IMR-90 (cell line): ENCODE results near the gene CTPS1. TPM values are rescaled to one million over a fixed set of nuclear protein-coding genes. Genes with fewer than 3 reads are reported as not detected.

ENCODE experiments used
- ATAC-seq: fragments of 200-7000 bp; cut with Tn5 transposase; 2 replicates; pipeline ENCODE4 v1.9.1; 2020; ENCODE audit warnings: low read depth, mild to moderate bottlenecking, moderate library complexity
- BruUV-seq: library from RNA; stranded (reverse); fragments of 400-500 nt; replicated peaks from 2 replicates; lab custom pipeline; 2021; lab: Mats Ljungman, UMichigan
- CTCF ChIA-PET: fragments of 300-600 bp; formaldehyde crosslinking; extraction: SDS; loops from one replicate; lab custom pipeline; 2021; ENCODE audit warnings: antibody characterized with exemption; lab: Yijun Ruan, JAX
- POLR2A ChIA-PET: fragments of 300-600 bp; sonication (Branson Sonifier 250); formaldehyde crosslinking; loops from one replicate; lab custom pipeline; 2022; ENCODE audit warnings: antibody characterized with exemption; ENCODE audit not compliant: unreplicated experiment; lab: Charles Lee
- DNase-seq: peaks from one replicate; pipeline ENCODE4 v3.0.0; 2013
- H2AFZ ChIP-seq: replicated peaks from 2 replicates; pipeline ENCODE3; 2013; ENCODE audit warnings: low read length, mild to moderate bottlenecking; ENCODE audit not compliant: poor library complexity
- H2AK5ac ChIP-seq: 2 replicates; pipeline ENCODE4 v1.6.1; 2013; ENCODE audit warnings: low read depth, low read length, inconsistent platforms
- H2AK9ac ChIP-seq: replicated peaks from 2 replicates; pipeline ENCODE3; 2013; ENCODE audit warnings: mild to moderate bottlenecking, low read depth, low read length, moderate library complexity; ENCODE audit not compliant: poor library complexity
- H2BK120ac ChIP-seq: 2 replicates; pipeline ENCODE4 v1.6.1; 2013; ENCODE audit warnings: low read depth, low read length, inconsistent platforms
- H2BK15ac ChIP-seq: 3 replicates; pipeline ENCODE4 v1.6.1; 2013; ENCODE audit warnings: low read depth, low read length, inconsistent platforms
- H2BK20ac ChIP-seq: 2 replicates; pipeline ENCODE4 v1.6.1; 2013; ENCODE audit warnings: low read depth, mild to moderate bottlenecking, inconsistent platforms, low read length, moderate library complexity
- H2BK5ac ChIP-seq: 2 replicates; pipeline ENCODE4 v1.6.1; 2013; ENCODE audit warnings: mild to moderate bottlenecking, low read depth, low read length, inconsistent platforms; ENCODE audit not compliant: poor library complexity, severe bottlenecking
- H3K14ac ChIP-seq: replicated peaks from 2 replicates; pipeline ENCODE4 v1.6.1; 2013; ENCODE audit warnings: low read depth, low read length, inconsistent platforms
- H3K18ac ChIP-seq: 2 replicates; pipeline ENCODE4 v1.6.1; 2013; ENCODE audit warnings: low read depth, low read length, control low read depth
- H3K23ac ChIP-seq: 2 replicates; pipeline ENCODE4 v1.6.1; 2013; ENCODE audit warnings: low read depth, low read length, inconsistent platforms
- H3K27ac ChIP-seq: 2 replicates; pipeline ENCODE4 v1.5.1; 2013; ENCODE audit warnings: mild to moderate bottlenecking, control low read depth, low read length; ENCODE audit not compliant: insufficient read depth
- H3K27me3 ChIP-seq: 2 replicates; pipeline ENCODE4 v1.6.1; 2013; ENCODE audit warnings: low read length; ENCODE audit not compliant: control insufficient read depth, insufficient read depth
- H3K36me3 ChIP-seq: 2 replicates; pipeline ENCODE4 v1.6.1; 2013; ENCODE audit warnings: low read length, mixed read lengths; ENCODE audit not compliant: control insufficient read depth, insufficient read depth
- H3K4ac ChIP-seq: 2 replicates; pipeline ENCODE4 v1.6.1; 2013; ENCODE audit warnings: low read depth, low read length, inconsistent platforms
- H3K4me1 ChIP-seq: 2 replicates; pipeline ENCODE4 v1.6.1; 2013; ENCODE audit warnings: low read length, mixed read lengths; ENCODE audit not compliant: control insufficient read depth, insufficient read depth
- H3K4me2 ChIP-seq: 2 replicates; pipeline ENCODE4 v1.6.1; 2013; ENCODE audit warnings: low read depth, mild to moderate bottlenecking, control low read depth, low read length, moderate library complexity
- H3K4me3 ChIP-seq: 2 replicates; pipeline ENCODE4 v1.5.1; 2013; ENCODE audit warnings: low read depth, mild to moderate bottlenecking, control low read depth, low read length, moderate library complexity; ENCODE audit not compliant: insufficient read depth
- H3K56ac ChIP-seq: 2 replicates; pipeline ENCODE4 v1.6.1; 2013; ENCODE audit warnings: low read length, inconsistent platforms; ENCODE audit not compliant: insufficient read depth; ENCODE audit errors: extremely low read depth
- H3K79me1 ChIP-seq, 2 experiments: 2 replicates each; pipeline ENCODE4 v1.6.1; 2013; ENCODE audit warnings: low read length in 2 of 2, inconsistent platforms in 1 of 2, low read depth in 1 of 2
- H3K9ac ChIP-seq: 2 replicates; pipeline ENCODE4 v1.6.1; 2013; ENCODE audit warnings: low read depth, low read length, control low read depth
- H3K9me1 ChIP-seq: 2 replicates; pipeline ENCODE4 v1.6.1; 2013; ENCODE audit warnings: low read length, inconsistent platforms; ENCODE audit not compliant: insufficient read depth
- H3K9me3 ChIP-seq: 2 replicates; pipeline ENCODE4 v1.6.1; 2013; ENCODE audit warnings: low read length; ENCODE audit not compliant: control insufficient read depth, insufficient read depth
- H4K20me1 ChIP-seq: 2 replicates; pipeline ENCODE4 v1.6.1; 2013; ENCODE audit warnings: low read length, inconsistent platforms; ENCODE audit not compliant: insufficient read depth
- H4K5ac ChIP-seq: 2 replicates; pipeline ENCODE4 v1.6.1; 2013; ENCODE audit warnings: mild to moderate bottlenecking, low read depth, low read length, control low read depth
- H4K8ac ChIP-seq, 2 experiments: 2 replicates each; pipeline ENCODE4 v1.6.1; 2013; ENCODE audit warnings: low read depth in 2 of 2, low read length in 2 of 2, control low read depth in 1 of 2, inconsistent platforms in 1 of 2
- H4K91ac ChIP-seq: 2 replicates; pipeline ENCODE4 v1.6.1; 2013; ENCODE audit warnings: low read depth, low read length, inconsistent platforms; ENCODE audit not compliant: insufficient read depth
- BHLHE40 ChIP-seq: fragments of 150-350 bp; IDR thresholded peaks from 2 replicates; pipeline ENCODE4 v1.6.1; 2016; ENCODE audit warnings: mild to moderate bottlenecking, low read depth, low read length
- CEBPB ChIP-seq: IDR thresholded peaks from 2 replicates; pipeline ENCODE4 v1.6.1; 2012; ENCODE audit warnings: low read depth, low read length, improper control_type of control experiment
- FOS ChIP-seq: fragments of 150-350 bp; IDR thresholded peaks from 2 replicates; pipeline ENCODE4 v1.6.1; 2016; ENCODE audit warnings: low read depth, low read length
- MAFK ChIP-seq: IDR thresholded peaks from 2 replicates; pipeline ENCODE4 v1.6.1; 2012; ENCODE audit warnings: low read depth, low read length, improper control_type of control experiment
- MAZ ChIP-seq: IDR thresholded peaks from 2 replicates; pipeline ENCODE4 v1.6.1; 2012; ENCODE audit warnings: low read depth, mild to moderate bottlenecking, low read length, improper control_type of control experiment, moderate library complexity, borderline replicate concordance
- MXI1 ChIP-seq: IDR thresholded peaks from 2 replicates; pipeline ENCODE4 v1.6.1; 2012; ENCODE audit warnings: low read depth, mild to moderate bottlenecking, low read length, moderate library complexity, borderline replicate concordance
- NFE2L2 ChIP-seq: fragments of 150-350 bp; IDR thresholded peaks from 2 replicates; pipeline ENCODE4 v1.6.1; 2016; ENCODE audit warnings: low read depth, mild to moderate bottlenecking, low read length
- RAD21 ChIP-seq: IDR thresholded peaks from 2 replicates; pipeline ENCODE4 v1.6.1; 2012; ENCODE audit warnings: low read length, improper control_type of control experiment
- RFX5 ChIP-seq: IDR thresholded peaks from 2 replicates; pipeline ENCODE4 v1.8.0; 2012; ENCODE audit warnings: low read depth, mild to moderate bottlenecking, low read length, moderate library complexity
- SMC3 ChIP-seq: fragments of 150-350 bp; IDR thresholded peaks from 2 replicates; pipeline ENCODE4 v1.6.1; 2016; ENCODE audit warnings: low read depth, mild to moderate bottlenecking, antibody characterized with exemption, low read length, moderate library complexity
- WGBS, 2 experiments: methylation state at CpG; one replicate each; pipeline versions ENCODE4 v1.1.5 to v1.1.7; 2013; ENCODE audit warnings: missing lambda C conversion rate in 2 of 2; ENCODE audit not compliant: insufficient read length in 1 of 2; ENCODE audit errors: extremely low coverage in 2 of 2; 5-methylcytosine and 5-hydroxymethylcytosine counted together
- dilution Hi-C: fragments of 300-500 bp; cut with HindIII; formaldehyde crosslinking; loops from one replicate; pipeline ENCODE4 v1.14.3; 2018; ENCODE audit warnings: low sequenced_read_pairs; ENCODE audit not compliant: unreplicated experiment
- in situ Hi-C: fragments of 300-500 bp; cut with MboI; formaldehyde crosslinking; loops from 3 replicates; pipeline ENCODE4 v1.14.3; 2019; ENCODE audit warnings: low sequenced_read_pairs, inconsistent platforms, mixed read lengths
- intact Hi-C: fragments of 100-400 bp; cut with micrococcal nuclease; formaldehyde crosslinking; loops from 2 replicates; pipeline ENCODE4 v1.10.0; 2022
- polyA plus RNA-seq, 3 experiments: library from polyadenylated mRNA; depleted of rRNA; stranded (reverse); fragments of >200 nt; gene quantifications; 2 replicates each; pipeline ENCODE4 v1.2.3, GENCODE V29; 2012; ENCODE audit warnings: low replicate concordance in 1 of 3
- total RNA-seq: library from RNA; depleted of rRNA; stranded (reverse); fragments of >200 nt; gene quantifications from 2 replicates; pipeline ENCODE4 v1.2.3, GENCODE V29; 2012
- TF ChIP-seq, protein P1 (sequence below): conservative IDR thresholded peaks from 2 replicates; pipeline ENCODE4 v1.5.1; 2012; ENCODE audit warnings: mild to moderate bottlenecking, low read depth, low read length, improper control_type of control experiment
- TF ChIP-seq, protein P2 (sequence below): fragments of 150-350 bp; IDR thresholded peaks from 2 replicates; pipeline ENCODE4 v1.6.1; 2017; ENCODE audit warnings: mild to moderate bottlenecking, antibody characterized with exemption, low read length, low read depth
- TF ChIP-seq, protein P3 (sequence below): fragments of 150-350 bp; IDR thresholded peaks from 2 replicates; pipeline ENCODE4 v1.6.1; 2016; ENCODE audit warnings: low read depth, mild to moderate bottlenecking, low read length, moderate library complexity, borderline replicate concordance

The CTPS1 gene
- total and polyA plus RNA-seq, 2 of the 4 experiments (the other 2 are of a cell fraction) = 40.4 to 41.0 TPM

DNA sequence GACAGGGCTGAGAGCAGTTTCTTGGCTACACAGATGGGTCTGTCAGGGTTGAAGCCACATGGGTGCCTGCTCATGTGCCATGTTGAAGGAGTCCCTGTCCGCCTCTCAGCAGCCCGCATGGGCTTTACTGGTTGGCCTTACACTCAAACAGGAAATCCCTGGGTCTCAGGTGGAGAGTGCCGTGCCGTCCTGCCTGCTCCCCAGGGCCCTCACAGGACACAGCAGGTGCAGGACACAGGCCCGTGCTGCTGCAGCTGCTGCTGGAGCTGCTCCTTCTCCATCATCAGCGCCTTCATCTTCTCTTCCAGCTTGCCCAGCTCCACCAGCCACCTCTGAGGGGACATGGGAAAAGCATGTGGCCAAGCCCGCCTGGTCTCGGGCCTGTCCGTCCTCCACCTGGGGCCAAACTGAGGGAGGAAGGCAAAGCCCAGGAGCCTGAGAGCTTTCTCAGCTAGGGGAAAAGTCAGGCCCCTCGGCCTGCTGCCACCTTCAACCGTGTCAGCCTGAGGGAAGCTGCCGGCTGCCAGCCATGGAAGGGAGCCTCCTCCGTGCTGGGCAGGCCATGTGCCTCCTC is 36.5 kb downstream of the CTPS1 start:
- Histone ChIP-seq H4K20me1 (peaks cover 5% of the 10 kb centered on the region; the same call in 1 of the 2 replicates), H4K91ac (no peak overlapping the region), H3K79me1 (peaks cover 0 to 35% of the 10 kb centered on the region in 2 experiments; a peak in 3 of 4 replicates), H4K8ac (no peak overlapping the region), H2AK9ac (no peak overlapping the region), H2BK20ac (no peak overlapping the region), H2BK120ac (no peak overlapping the region), H2BK5ac (no peak overlapping the region), H4K5ac (no peak overlapping the region), H3K27ac (no peak overlapping the region), H3K23ac (no peak overlapping the region), H2BK15ac (no peak overlapping the region), H3K56ac (no peak overlapping the region), H3K9me3 (no peaks in the 10 kb centered on the region), H3K4me3 (no peak overlapping the region), H3K9me1 (0 out of 2 replicates have a peak, but pooled peaks cover 5% of the 10 kb centered on the region), H3K9ac (no peak overlapping the region), H3K4me2 (no peak overlapping the region), H3K27me3 (no peaks in the 10 kb centered on the region), H3K4me1 (no peaks in the 10 kb centered on the region), H3K4ac (no peak overlapping the region), H2AFZ (no peak overlapping the region), H3K14ac (no peak overlapping the region), H3K36me3 (peaks cover 23% of the 10 kb centered on the region), H3K18ac (no peak overlapping the region), H2AK5ac (no peak overlapping the region)
- in situ Hi-C loops (no loop called here), intact Hi-C loops (no loop called here), dilution Hi-C loops (no loop called here)
- POLR2A ChIA-PET = no interaction called here
- ATAC-seq (no peak), DNase-seq (no peak)
- BruUV-seq = no TSS peak
- WGBS, 2 experiments = 94% methylated on average over 7 of the region's 13 CpGs; no CpG with 5 or more reads in 1 of the 2 experiments
- TF ChIP-seq RAD21 = no peak
- no peak for TF ChIP-seq CEBPB
- TF ChIP-seq MAZ = no peak
- TF ChIP-seq MXI1 = no peak
- TF ChIP-seq BHLHE40 = no peak
- TF ChIP-seq RFX5 = no peak
- TF ChIP-seq SMC3 = no peak
- TF ChIP-seq, protein P1, sequence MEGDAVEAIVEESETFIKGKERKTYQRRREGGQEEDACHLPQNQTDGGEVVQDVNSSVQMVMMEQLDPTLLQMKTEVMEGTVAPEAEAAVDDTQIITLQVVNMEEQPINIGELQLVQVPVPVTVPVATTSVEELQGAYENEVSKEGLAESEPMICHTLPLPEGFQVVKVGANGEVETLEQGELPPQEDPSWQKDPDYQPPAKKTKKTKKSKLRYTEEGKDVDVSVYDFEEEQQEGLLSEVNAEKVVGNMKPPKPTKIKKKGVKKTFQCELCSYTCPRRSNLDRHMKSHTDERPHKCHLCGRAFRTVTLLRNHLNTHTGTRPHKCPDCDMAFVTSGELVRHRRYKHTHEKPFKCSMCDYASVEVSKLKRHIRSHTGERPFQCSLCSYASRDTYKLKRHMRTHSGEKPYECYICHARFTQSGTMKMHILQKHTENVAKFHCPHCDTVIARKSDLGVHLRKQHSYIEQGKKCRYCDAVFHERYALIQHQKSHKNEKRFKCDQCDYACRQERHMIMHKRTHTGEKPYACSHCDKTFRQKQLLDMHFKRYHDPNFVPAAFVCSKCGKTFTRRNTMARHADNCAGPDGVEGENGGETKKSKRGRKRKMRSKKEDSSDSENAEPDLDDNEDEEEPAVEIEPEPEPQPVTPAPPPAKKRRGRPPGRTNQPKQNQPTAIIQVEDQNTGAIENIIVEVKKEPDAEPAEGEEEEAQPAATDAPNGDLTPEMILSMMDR = no peak
- TF ChIP-seq, protein P2, sequence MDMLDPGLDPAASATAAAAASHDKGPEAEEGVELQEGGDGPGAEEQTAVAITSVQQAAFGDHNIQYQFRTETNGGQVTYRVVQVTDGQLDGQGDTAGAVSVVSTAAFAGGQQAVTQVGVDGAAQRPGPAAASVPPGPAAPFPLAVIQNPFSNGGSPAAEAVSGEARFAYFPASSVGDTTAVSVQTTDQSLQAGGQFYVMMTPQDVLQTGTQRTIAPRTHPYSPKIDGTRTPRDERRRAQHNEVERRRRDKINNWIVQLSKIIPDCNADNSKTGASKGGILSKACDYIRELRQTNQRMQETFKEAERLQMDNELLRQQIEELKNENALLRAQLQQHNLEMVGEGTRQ = no peak
- TF ChIP-seq NFE2L2 = no peak
- TF ChIP-seq FOS = no peak
- TF ChIP-seq MAFK = no peak
- TF ChIP-seq, protein P3, sequence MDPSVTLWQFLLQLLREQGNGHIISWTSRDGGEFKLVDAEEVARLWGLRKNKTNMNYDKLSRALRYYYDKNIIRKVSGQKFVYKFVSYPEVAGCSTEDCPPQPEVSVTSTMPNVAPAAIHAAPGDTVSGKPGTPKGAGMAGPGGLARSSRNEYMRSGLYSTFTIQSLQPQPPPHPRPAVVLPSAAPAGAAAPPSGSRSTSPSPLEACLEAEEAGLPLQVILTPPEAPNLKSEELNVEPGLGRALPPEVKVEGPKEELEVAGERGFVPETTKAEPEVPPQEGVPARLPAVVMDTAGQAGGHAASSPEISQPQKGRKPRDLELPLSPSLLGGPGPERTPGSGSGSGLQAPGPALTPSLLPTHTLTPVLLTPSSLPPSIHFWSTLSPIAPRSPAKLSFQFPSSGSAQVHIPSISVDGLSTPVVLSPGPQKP = no peak
- CTCF ChIA-PET = no interaction called here
